Measurements from ENCODE around the gene ARSG. TPM values are rescaled to one million over a fixed set of nuclear protein-coding genes. Genes with fewer than 3 reads are reported as not detected.
A peak's percentile ranks its signal among the peaks of the same experiment; 100 is the strongest.
"Not testable (repeated sequence)": the region's sequence is repeated elsewhere in the genome, so short reads cannot be mapped to it uniquely, and the experiment has no call there.

The ARSG gene
- total RNA-seq, 2 experiments from 2014 or later: 9.0 to 10.5 TPM

GRCh38 chr17:68396226-68397107, 105.2 kb downstream of the ARSG start:
- Mint-ChIP-seq H3K4me3 (no peak overlapping the region), H3K27ac (no peak overlapping the region), H3K36me3 (ENCODE audit: low read depth) (peaks cover 10% of the 10 kb centered on the region), H3K4me1 (ENCODE audit: low read depth) (peaks cover 27% of the 10 kb centered on the region), H3K9me3 (peaks cover 5% of the 10 kb centered on the region), H3K27me3 (ENCODE audit: low read depth) (no peaks in the 10 kb centered on the region)
- CTCF ChIA-PET: interaction anchor here (0.6 to 0.7 kb wide), 3 partner anchors 49 to 108 kb away, joined by 3 to 5 read pairs (median 3); no protein-coding TSS in a partner anchor
- DNase-seq: no peak
- intact Hi-C loops (cut with micrococcal nuclease): no loop called here

DNA sequence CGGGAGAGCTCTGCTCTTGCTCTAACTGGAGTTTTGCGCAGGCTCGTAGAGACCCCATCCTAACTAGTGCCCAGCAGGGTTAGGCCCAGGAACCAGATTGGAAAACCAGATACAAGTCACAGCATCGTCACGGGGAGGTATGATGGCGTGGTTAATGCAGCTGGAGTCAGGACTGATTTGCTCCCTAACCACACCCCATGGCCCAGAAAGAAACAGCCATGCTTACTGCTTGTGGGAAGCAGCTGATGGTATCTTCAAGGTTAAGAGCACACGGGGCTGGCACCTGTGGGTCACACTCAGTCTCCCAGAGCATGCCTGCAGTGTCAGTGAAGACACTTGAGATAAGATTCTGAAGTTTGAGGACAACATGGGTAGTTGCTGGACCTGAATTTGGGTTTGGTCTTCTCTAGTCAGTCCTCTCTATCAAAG, 105.8 kb downstream of the ARSG start:
- DNase-seq: no peak
- H3K36me3 Mint-ChIP-seq (ENCODE audit: low read depth): peaks cover 10% of the 10 kb centered on the region
- no peak overlapping the region for H3K27ac Mint-ChIP-seq
- no peaks in the 10 kb centered on the region for H3K27me3 Mint-ChIP-seq (ENCODE audit: low read depth)
- no peak overlapping the region for H3K4me3 Mint-ChIP-seq
- intact Hi-C loops (cut with micrococcal nuclease): no loop called here
- peaks cover 5% of the 10 kb centered on the region for H3K9me3 Mint-ChIP-seq
- CTCF ChIA-PET: interaction anchor here (0.6 to 3.7 kb wide), 3 partner anchors 50 to 134 kb away, joined by 3 to 37 read pairs (median 5); no protein-coding TSS in a partner anchor
- peaks cover 27% of the 10 kb centered on the region for H3K4me1 Mint-ChIP-seq (ENCODE audit: low read depth)

DNA sequence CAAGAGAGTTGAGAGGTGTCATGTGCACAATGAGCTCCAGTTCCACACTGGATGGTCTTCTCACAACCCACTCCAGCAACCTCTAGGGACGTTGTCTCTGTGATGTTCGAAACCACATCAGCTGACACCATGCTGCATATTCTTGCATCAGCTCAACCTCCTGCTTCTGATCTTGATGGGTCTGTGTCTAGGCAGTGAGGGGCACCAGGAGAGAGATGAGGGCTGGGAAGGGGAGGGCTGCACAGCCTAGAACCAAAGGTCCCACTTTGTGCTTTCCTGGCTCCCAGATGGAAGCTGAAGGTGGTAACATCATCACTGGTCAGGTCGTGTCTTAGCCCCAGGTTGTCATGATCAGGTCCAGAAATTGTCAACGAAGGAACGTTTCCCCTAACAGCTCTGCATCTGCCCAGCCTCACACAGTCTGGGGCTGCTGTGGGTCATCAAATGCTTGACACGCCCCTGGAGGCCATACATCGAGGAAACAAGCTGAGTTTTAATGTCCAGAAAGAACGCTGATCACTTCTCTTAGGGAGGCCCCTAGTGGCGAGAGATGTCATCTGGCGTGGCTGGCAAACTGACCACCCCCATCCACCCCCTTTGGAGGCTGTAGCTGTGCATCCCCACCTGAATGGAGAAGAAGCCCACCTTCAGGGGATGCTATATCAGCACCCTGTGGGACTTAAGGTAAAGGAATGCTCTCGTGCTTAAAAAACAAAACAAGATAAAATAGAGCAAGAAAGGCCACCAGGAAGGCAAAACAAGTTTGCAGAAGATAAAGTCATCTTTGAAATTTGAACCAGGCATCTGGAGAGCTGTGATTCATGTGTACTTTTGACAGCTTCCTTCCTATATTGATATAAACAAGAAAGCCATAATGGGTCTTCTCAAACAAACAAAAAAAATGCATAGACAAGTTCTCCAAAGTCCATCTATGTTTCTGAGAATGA, 107.7 kb downstream of the ARSG start:
- no peak overlapping the region for H3K4me3 Mint-ChIP-seq
- peaks cover 27% of the 10 kb centered on the region for H3K4me1 Mint-ChIP-seq (ENCODE audit: low read depth)
- intact Hi-C loops (cut with micrococcal nuclease): loop anchor here (1.0 to 2.0 kb wide), 3 partner anchors 62 to 136 kb away; no protein-coding TSS in a partner anchor
- no peaks in the 10 kb centered on the region for H3K27me3 Mint-ChIP-seq (ENCODE audit: low read depth)
- DNase-seq: peak; percentile 56
- CTCF ChIA-PET: interaction anchor here (0.6 to 3.7 kb wide), 25 partner anchors 16 to 140 kb away, joined by 3 to 37 read pairs (median 4); partner anchors contain the start of gene WIPI1
- H3K27ac Mint-ChIP-seq: peak overlapping the region; percentile 43
- peaks cover 10% of the 10 kb centered on the region for H3K36me3 Mint-ChIP-seq (ENCODE audit: low read depth)
- H3K9me3 Mint-ChIP-seq: peaks cover 5% of the 10 kb centered on the region

- Mint-ChIP-seq H3K4me3 (no peak overlapping the region), H3K9me3 (peaks cover 12% of the 10 kb centered on the region), H3K27ac (peak overlapping the region; percentile 37), H3K36me3 (ENCODE audit: low read depth) (peaks cover 8% of the 10 kb centered on the region), H3K4me1 (ENCODE audit: low read depth) (peaks cover 27% of the 10 kb centered on the region), H3K27me3 (ENCODE audit: low read depth) (no peaks in the 10 kb centered on the region)
- CTCF ChIA-PET: interaction anchor here (0.6 to 3.7 kb wide), 19 partner anchors 14 to 141 kb away, joined by 3 to 37 read pairs (median 3); partner anchors contain the start of gene WIPI1
- peak; percentile 68 for DNase-seq
- intact Hi-C loops (cut with micrococcal nuclease): loop anchor here (1.0 to 2.0 kb wide), 6 partner anchors 14 to 137 kb away; no protein-coding TSS in a partner anchor
These were observed 108.5 kb downstream of the ARSG start for GRCh38 chr17:68399638-68400403.

GRCh38 chr17:68400404-68400735, 109.1 kb downstream of the ARSG start:
- peaks cover 27% of the 10 kb centered on the region for H3K4me1 Mint-ChIP-seq (ENCODE audit: low read depth)
- peak overlapping the region; percentile 37 for H3K27ac Mint-ChIP-seq
- CTCF ChIA-PET: interaction anchor here (0.7 to 3.7 kb wide), 6 partner anchors 14 to 137 kb away, joined by 3 to 37 read pairs (median 4); no protein-coding TSS in a partner anchor
- peaks cover 15% of the 10 kb centered on the region for H3K9me3 Mint-ChIP-seq
- H3K36me3 Mint-ChIP-seq (ENCODE audit: low read depth): peaks cover 4% of the 10 kb centered on the region
- no peak for DNase-seq
- intact Hi-C loops (cut with micrococcal nuclease): loop anchor here (1.0 kb wide), 3 partner anchors 14 to 44 kb away; no protein-coding TSS in a partner anchor
- no peaks in the 10 kb centered on the region for H3K27me3 Mint-ChIP-seq (ENCODE audit: low read depth)
- H3K4me3 Mint-ChIP-seq: no peak overlapping the region

DNA sequence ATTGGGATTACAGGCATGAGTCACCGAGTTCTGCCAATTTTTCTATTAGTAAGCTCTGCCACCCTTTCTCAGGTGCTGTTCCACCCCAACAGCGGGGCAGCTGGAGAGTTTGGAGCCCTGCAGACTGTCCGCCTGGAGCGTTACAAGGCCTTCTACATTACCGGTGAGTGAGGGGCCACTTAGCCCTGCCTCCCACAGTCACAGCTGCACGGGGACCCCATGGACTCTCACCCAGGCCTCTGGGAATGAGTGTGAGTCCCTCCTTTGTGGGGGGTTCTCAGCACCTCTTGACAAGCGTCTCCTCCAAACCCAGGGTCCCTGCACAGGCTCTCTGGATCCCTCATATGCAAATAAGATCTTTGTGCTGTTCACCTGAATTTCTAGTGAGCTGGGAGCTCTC, 110.0 kb downstream of the ARSG start:
- Mint-ChIP-seq H3K4me3 (no peak overlapping the region), H3K27me3 (ENCODE audit: low read depth) (no peaks in the 10 kb centered on the region), H3K4me1 (ENCODE audit: low read depth) (peaks cover 27% of the 10 kb centered on the region), H3K9me3 (peaks cover 18% of the 10 kb centered on the region), H3K36me3 (ENCODE audit: low read depth) (peaks cover 5% of the 10 kb centered on the region), H3K27ac (no peak overlapping the region)
- DNase-seq: no peak
- intact Hi-C loops (cut with micrococcal nuclease): no loop called here
- CTCF ChIA-PET: interaction anchor here (3.7 kb wide), 1 partner anchor 36 kb away, joined by 22 read pairs; no protein-coding TSS in a partner anchor

DNA sequence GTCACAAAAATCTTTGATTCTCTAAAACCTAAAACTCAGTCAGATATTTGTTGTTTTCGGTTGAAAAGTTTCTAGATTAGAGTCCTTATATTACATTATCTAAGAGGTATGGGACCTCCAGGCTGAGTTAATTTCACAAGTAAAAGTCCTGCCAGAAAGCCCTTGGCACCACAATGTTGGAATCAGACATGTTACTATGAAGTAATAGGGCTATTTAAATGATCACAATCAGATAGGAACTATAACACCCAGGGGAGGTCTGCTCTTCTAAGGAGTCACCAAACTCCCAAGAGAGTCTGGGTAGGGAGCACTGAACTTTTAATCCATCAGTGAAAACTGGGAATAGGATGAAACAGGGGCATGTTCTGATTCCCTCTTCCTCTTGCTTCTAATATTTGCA, 111.8 kb downstream of the ARSG start:
- Mint-ChIP-seq H3K27me3 (ENCODE audit: low read depth) (no peaks in the 10 kb centered on the region), H3K4me3 (no peak overlapping the region), H3K27ac (no peak overlapping the region), H3K36me3 (ENCODE audit: low read depth) (peaks cover 14% of the 10 kb centered on the region), H3K4me1 (ENCODE audit: low read depth) (peaks cover 20% of the 10 kb centered on the region), H3K9me3 (peaks cover 33% of the 10 kb centered on the region)
- intact Hi-C loops (cut with micrococcal nuclease): no loop called here
- CTCF ChIA-PET: interaction anchor here (0.6 kb wide), 1 partner anchor 55 kb away, joined by 3 read pairs; no protein-coding TSS in a partner anchor
- no peak for DNase-seq

DNA sequence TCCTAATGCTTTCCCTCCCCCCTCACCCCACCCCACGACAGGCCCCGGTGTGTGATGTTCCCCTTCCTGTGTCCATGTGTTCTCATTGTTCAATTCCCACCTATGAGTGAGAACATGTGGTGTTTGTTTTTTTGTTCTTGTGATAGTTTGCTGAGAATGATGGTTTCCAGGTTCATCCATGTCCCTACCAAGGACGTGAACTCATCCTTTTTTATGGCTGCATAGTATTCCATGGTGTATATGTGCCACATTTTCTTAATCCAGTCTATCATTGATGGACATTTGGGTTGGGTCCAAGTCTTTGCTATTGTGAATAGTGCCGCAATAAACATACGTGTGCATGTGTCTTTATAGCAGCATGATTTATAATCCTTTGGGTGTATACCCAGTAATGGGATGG, 112.5 kb downstream of the ARSG start:
- H3K27me3 Mint-ChIP-seq (ENCODE audit: low read depth); DNase-seq; H3K4me3 Mint-ChIP-seq; intact Hi-C loops (cut with micrococcal nuclease); CTCF ChIA-PET; H3K27ac Mint-ChIP-seq: not testable (repeated sequence)
- peaks cover 33% of the 10 kb centered on the region for H3K9me3 Mint-ChIP-seq
- peaks cover 14% of the 10 kb centered on the region for H3K36me3 Mint-ChIP-seq (ENCODE audit: low read depth)
- peaks cover 15% of the 10 kb centered on the region for H3K4me1 Mint-ChIP-seq (ENCODE audit: low read depth)

- H3K4me1 Mint-ChIP-seq (ENCODE audit: low read depth); intact Hi-C loops (cut with micrococcal nuclease); DNase-seq; H3K4me3 Mint-ChIP-seq; H3K27me3 Mint-ChIP-seq (ENCODE audit: low read depth); H3K27ac Mint-ChIP-seq: not testable (repeated sequence)
- CTCF ChIA-PET: interaction anchor here (0.6 kb wide), 2 partner anchors 10 to 108 kb away, joined by 3 to 7 read pairs; no protein-coding TSS in a partner anchor
- H3K36me3 Mint-ChIP-seq (ENCODE audit: low read depth): peaks cover 14% of the 10 kb centered on the region
- H3K9me3 Mint-ChIP-seq: peaks cover 33% of the 10 kb centered on the region
These were observed 116.4 kb downstream of the ARSG start for GRCh38 chr17:68407656-68408055.

DNA sequence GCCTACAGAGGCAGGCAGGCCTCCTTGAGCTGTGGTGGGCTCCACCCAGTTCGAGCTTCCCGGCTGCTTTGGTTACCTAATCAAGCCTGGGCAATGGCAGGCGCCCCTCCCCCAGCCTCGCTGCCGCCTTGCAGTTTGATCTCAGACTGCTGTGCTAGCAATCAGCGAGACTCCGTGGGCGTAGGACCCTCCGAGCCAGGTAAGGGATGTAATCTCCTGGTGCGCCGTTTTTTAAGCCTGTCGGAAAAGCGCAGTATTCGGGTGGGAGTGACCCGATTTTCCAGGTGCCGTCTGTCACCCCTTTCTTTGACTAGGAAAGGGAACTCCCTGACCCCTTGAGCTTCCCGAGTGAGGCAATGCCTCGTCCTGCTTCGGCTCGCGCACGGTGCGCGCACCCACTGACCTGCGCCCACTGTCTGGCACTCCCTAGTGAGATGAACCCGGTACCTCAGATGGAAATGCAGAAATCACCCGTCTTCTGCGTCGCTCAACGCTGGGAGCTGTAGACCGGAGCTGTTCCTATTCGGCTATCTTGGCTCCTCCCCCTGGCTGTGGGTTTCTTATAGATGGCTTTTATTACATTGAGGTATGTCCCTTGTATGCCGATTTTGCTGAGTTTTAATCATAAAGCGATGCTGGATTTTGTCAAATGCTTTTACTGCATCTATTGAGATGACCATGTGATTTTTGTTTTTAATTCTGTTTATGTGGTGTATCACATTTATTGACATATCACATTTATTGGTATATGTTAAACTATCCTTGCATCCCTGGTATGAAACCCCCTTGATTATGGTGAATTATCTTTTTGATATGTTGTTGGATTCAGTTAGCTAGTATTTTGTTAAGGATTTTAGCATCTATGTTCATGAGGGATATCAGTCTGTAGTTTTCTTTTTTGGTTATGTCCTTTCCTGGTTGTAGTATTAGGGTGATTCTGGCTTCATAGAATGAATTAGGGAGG, 122.6 kb downstream of the ARSG start:
- CTCF ChIA-PET: interaction anchor here (1.0 to 2.2 kb wide), 4 partner anchors 14 to 54 kb away, joined by 3 to 7 read pairs (median 3); no protein-coding TSS in a partner anchor
- intact Hi-C loops (cut with micrococcal nuclease): loop anchor here (1.0 to 2.0 kb wide), 4 partner anchors 14 to 67 kb away; partner anchors contain the start of gene WIPI1

More for the DNA sequence above, 122.6 kb downstream of the ARSG start:
- H3K36me3 Mint-ChIP-seq (ENCODE audit: low read depth); H3K27me3 Mint-ChIP-seq (ENCODE audit: low read depth): not testable (repeated sequence)
- peak; percentile 85 for DNase-seq
- H3K27ac Mint-ChIP-seq: peak overlapping the region; percentile 76
- H3K9me3 Mint-ChIP-seq: peaks cover 12% of the 10 kb centered on the region
- H3K4me1 Mint-ChIP-seq (ENCODE audit: low read depth): peaks cover 27% of the 10 kb centered on the region
- H3K4me3 Mint-ChIP-seq: peak overlapping the region; percentile 93

Measured in activated naive CD4-positive, alpha-beta T cell treated with anti-CD3 and anti-CD28 coated beads for 36 hours (primary cell).